GOT3 (cell line): ENCODE results near the gene PRKG1.

Experiments used
- DNase-seq: peaks from one replicate; lab custom pipeline; 2025; ENCODE audit warnings: mixed read lengths; lab: John Stamatoyannopoulos, UW

The PRKG1 gene

DNA sequence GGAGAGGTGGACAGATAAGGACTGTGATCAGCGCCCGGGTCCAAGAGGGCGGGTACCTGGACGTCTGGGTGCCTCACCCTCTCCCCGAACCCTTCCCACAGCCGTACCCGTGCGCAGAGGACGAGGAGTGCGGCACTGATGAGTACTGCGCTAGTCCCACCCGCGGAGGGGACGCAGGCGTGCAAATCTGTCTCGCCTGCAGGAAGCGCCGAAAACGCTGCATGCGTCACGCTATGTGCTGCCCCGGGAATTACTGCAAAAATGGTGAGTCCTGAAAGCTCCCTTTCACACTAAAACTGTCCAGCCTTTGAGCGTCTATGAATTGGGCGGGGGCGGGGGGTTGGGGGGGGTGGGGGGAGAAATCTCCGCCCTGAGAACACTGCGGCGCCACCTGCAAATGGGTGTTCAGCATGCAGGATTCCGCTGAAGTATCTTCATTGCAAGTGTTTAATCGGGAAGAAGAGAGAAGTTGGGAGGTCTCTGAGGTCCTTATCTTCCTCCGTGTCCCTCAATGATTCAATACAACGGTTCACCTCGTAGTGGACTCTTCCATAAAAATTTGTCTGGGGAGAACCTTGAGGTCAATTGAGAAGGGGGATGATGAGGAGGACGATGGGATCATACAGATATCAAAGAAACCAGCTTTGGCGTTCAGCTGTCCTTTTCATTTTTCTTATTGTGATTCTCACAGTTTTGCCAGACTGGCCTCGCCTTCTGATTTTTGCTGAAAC is 1240.7 kb downstream of the PRKG1 start:
- no peak for DNase-seq

DNA sequence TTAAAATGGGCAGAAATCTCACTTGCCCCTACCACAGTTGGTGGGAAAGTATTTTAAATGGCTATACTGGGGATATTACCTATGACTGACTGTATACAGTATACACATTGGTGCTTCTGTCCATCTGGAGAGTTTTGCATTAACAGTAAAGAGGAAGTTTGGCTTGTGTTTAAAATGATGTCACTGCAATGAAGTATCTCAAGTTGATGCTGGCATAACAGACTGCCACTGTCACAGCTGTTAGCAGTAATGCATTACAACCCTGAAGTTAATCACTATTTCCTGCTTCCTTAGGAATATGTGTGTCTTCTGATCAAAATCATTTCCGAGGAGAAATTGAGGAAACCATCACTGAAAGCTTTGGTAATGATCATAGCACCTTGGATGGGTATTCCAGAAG is 1241.7 kb downstream of the PRKG1 start:
- DNase-seq = no peak

DNA sequence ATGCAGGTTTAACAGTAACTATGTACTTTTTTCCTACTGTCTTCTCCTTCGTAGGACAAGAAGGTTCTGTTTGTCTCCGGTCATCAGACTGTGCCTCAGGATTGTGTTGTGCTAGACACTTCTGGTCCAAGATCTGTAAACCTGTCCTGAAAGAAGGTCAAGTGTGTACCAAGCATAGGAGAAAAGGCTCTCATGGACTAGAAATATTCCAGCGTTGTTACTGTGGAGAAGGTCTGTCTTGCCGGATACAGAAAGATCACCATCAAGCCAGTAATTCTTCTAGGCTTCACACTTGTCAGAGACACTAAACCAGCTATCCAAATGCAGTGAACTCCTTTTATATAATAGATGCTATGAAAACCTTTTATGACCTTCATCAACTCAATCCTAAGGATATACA is 1242.2 kb downstream of the PRKG1 start:
- DNase-seq = no peak

DNA sequence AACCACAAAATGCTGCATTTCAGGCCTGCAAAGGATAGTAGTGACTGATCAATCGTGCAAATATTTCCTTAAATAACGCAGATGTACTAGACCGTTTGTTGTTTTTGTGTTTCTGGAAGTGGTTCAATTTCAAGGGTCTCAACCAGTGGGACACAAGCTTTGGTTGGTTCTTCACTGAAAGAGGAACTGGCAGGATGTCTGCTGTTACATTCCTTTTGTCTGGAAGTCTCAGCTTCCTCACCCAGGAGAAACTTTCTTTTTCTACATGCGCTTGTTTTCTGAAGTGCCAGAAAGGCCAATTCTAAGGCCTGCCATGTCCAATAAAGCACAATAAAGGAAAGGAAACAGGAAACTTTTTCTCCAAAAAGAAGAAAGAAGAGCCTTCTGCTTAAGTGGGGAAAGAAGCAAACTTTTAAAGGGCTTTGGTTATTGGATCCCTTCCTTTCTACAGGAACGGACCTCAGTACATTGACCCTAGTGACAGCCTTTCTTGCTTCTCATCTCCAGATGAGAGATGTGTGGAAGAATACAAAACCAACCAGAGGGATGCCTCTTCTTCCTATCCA is 1243.9 kb downstream of the PRKG1 start:
- no peak for DNase-seq

DNA sequence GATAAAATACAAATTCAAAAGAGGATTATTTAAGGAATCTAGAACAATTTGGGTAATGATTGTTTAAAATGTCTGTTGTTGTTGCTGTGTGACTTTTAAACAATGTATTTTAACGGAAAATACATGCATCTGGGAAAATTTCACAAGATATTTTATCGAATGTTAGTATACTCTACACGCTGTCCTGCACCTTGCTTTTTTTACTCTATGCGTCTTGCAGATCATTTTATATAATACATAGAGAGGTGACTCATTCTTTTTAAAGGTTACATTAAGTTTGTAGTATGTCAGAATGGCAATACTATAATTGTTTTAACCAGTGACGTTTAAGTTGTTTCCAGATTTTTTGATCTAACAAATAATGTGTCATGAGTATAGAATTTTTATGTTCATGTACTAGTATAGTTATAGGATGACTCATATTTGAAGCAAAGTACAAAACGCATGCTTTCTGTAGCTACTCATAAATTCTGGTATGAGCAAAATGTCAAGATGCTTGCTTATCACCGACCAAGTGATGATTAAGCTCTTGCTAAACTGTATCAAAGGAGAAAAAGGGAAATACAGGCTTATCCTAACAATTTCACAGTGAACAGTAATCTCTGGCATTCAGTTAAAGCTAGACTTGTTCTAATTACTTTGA is 1244.7 kb downstream of the PRKG1 start:
- no peak for DNase-seq

DNA sequence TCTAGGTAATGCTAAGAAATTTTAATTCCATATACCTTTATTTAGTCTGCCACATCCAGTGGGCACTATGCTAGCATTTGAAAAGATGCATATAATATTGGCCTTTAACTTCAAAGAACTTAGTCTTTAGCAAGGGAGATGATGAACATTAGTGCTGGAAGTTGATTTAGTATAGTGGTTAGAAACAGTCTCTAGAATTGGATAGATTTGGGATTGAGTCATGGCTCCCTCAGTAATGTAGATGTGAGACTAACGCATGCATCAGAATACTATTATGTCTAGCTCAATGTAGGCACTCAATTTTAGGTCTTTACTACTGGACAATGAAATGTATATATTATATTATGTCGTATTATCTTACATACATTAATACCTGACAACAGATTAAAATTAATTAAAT is 1245.6 kb downstream of the PRKG1 start:
- DNase-seq = no peak

DNA sequence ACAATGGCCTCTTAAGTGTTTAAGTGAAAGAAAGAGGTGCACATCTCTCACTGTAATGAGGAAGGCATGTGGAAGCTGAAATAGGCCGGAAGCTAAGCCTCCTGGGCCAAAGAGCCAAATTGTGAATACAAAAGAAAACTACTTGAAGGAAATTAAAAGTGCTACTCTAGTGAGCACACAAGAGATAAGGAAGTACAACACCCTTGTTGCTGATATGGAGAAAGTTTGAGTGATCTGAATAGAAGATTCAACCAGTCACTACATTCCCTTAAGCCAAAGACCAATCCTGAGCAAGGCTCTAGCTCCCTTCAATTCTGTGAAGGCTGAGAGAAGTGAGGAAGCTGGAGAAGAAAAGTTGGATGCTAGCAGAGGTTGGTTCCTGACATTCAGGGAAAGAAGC is 1248.0 kb downstream of the PRKG1 start:
- no peak for DNase-seq

DNA sequence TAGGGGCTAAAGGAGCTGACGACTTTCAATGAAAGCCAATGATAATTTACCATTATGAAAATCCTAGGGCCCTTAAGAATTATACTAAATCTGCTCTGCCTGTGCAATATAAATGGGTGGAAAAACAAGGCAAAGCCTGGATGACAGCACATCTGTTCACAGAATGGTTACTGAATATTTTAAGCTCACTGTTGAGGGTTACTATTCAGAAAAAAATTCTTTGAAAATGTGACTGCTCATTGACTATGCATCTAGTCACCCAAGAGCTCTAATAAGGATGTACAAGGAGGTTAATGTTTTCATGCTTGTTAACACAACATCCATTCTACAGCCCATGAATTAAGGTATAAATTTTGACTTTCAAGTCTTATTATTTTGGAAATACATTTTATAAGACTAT is 1248.6 kb downstream of the PRKG1 start:
- no peak for DNase-seq

DNA sequence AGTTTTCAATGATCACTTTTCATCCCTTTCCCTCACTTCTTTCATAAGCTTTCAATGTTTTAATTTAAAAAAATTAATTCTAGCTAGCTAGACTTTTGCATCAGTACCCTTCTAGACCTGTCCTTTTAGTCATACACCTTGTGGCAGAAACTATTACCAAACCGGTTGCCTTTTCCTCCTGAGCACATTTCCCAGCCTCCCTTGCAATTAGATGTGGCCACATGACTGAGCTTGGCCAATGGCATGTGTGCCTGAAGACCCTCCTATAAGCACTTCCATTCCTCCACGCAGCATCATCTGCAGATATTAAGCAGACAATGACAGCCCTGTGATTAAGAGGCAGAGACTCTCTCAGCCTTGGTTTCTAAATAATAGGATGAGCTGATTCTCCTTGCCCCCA is 1252.1 kb downstream of the PRKG1 start:
- no peak for DNase-seq

DNA sequence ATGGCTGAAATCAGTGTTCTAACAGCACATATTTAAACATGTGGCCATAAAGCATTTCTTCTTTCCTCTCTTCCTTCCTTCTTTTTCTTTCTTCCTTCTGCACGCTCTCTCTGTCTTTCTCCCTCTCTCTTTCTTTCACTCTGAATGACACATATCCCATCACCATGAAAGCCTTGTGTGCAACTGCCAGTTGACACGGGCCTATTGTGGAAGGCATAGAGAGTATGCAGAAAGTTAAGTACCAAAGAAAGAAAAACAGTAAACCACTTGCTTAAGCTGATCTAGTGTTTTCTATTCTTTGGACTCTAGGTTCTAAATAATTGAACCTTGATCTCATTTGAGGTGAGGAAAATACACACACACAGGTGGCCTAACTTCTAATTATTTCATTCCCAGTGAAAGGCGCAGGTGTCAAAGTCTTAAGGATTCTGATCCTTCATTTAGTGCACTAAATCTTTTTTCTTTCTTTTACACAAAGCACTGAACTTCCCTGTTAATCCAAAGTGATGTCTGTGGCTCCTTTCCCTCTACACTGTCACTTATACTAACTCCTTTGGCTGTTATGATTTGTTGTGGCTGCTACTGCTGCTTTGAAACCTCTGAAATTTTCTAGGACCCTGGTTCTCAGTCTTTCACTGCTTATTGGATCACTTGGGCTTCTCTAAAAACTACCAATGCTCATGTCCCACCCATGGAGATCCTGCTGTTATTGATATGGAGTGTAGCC is 1257.5 kb downstream of the PRKG1 start:
- no peak for DNase-seq

DNA sequence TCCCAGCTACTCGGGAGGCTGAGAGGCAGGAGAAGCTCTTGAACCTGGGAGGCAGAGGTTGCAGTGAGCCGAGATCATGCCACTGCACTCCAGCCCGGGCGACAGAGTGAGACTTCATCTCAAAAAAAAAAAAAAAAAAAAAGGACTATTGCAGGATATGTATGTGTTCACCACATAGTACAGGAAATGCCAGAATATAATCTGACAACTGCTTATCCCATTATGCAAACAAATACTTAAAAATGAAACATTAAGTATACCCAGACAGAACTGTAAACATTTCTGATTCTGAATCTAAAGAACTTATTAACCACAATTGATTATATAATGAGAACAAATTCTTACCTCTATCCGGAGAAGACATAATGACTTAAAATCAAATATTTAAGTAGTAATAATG is 1258.5 kb downstream of the PRKG1 start:
- DNase-seq = no peak

DNA sequence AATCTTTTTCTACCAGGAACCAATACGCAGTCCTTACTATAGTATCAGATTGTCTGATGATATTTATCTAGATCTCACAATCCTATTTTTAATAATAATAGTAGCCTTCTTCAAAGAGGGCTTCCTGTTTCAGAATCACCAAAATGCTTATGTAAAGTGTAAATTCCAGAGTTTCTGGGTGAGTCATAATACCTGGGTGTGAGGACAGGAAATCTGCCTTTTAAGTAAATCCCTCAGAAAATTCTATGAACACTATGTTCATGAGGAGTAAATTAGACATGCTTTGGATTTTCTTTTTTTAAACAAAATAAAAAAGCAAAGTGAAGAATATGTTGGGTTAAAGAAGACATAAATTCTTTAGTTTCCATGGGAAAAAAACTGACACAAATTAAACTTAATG is 1260.3 kb downstream of the PRKG1 start:
- no peak for DNase-seq

DNA sequence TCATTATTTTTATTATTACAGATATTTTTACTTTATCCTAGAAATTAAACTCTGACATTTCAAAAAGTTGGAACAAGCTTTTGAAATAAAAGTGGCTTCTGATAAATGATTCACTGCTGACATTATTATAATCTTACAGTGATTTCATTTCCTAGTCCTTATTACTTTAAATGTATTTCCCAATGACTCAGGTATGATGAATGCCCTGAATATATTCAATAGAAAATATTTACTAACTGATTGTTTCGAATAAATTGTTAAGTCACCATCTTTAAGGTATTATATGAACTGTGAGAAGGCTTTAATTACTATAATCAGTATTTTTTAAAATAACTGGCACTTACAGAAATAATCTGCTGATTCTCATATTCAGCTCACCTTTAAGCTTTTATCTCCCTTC is 1261.4 kb downstream of the PRKG1 start:
- no peak for DNase-seq

DNA sequence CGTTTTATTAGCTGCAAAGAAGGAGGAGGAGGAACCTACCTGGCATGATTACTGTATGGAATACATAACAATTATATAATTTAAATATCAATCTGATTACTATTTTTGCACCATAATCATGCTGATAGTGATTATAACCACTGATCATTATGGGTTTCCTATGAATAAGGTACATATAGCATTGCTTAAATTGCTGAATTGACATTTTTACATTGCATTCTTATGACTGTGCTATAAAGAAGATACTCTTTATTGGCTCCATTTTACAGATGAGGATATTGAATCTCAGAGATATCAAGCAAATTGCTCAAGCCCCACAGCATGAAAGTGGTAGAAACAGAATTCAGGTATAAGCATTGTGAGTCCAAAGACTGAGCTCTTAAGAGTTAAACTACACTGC is 1262.9 kb downstream of the PRKG1 start:
- DNase-seq = no peak

DNA sequence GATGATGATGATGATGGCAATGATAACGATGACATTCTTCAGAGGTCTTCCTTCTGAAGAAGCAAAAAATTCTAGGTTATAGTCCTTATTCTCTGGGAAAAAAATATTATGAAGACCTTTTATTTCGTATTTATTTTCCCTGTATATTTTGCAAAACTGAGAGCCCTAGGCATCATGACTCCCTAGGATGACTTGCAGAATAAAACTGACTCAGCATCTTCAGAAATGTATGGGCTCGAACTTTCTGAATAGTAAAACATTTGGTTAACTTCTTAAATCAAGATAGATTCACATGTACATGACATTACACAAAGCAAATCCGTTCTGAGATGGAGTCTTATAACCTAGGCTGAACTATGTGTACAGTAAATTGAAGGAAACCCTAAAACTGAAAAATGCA is 1269.2 kb downstream of the PRKG1 start:
- DNase-seq = no peak

DNA sequence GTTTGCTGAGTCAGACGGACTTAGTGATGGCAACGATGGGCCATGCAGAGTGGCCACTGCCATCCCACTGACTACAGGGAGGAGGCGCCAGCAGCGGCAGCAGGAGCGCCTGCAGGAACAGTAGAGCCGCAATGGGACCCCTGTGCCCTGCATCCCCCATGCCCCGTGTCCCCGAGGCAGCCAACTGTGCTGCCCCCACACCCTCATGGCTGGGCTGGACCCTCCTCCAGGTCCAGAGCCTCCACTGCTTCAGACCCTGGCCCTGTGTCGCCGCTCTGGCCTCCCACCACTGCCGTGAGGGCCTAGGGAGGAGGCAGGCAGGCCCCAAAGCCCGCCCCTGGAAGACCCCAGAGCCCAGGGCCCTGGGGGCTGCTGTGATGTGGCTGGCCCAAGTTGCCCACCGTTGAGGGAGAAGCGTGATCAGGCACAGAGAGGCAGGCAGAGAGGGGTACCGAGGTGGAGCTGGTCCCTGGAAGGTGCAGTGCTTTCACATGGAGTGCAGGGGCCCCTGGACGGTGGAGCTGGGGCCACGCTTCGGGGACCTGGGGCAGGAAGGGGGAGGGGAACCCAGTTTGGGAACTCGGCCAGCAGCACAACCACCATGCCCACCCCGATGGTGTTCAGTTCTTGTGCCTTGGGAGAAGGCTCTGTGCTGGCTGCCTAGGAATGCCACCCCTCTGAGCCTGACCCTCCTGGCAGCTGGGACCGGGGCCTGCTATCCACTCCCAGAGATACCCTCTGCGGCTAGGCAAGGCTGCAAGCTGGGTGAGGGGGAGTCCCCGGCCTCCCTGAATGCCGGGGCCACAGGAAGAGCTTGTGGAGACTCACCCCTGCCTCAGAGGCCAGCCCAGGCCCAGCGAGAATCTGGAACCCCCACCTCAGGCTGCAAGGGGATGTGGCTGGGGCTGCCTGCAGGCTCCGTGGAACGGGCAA is 1272.4 kb downstream of the PRKG1 start:
- DNase-seq = no peak

DNA sequence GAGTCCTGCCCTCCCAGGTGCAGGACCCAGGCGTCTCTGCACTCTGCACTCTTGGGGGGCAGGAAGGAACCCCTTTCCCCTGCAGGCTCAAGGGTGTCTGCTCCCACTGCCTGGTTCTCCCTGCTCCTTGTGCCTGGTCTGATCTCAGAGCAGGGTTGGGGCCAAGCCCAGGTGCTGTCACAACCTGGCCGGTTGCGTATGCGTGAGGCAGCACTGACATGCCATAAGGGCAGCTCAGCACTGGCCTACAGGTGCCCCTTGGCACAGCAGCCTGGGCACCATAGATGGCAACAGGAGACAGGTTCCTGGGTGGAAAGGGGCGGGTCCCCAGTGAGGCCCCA is 1273.0 kb downstream of the PRKG1 start:
- DNase-seq = no peak
